Chondrocyte (in vitro differentiated cells): ENCODE data around the gene ZNF485. TPM values are rescaled to one million over a fixed set of nuclear protein-coding genes. Genes with fewer than 3 reads are reported as not detected.

Source experiments
- DNase-seq: peaks from one replicate; pipeline ENCODE4 v3.0.0; 2021; ENCODE audit warnings: mixed read lengths, low spot score
- H3K27ac Mint-ChIP-seq: one replicate; pipeline ENCODE4 v1.8.0; 2021; ENCODE audit warnings: mild to moderate bottlenecking, moderate library complexity, mixed read lengths; ENCODE audit not compliant: unreplicated experiment
- H3K27me3 Mint-ChIP-seq: 2 replicates; pipeline ENCODE4 v1.8.0; 2021; ENCODE audit warnings: low read depth, mixed read lengths
- H3K36me3 Mint-ChIP-seq: 2 replicates; pipeline ENCODE4 v1.8.0; 2021; ENCODE audit warnings: low read depth, mixed read lengths
- H3K4me1 Mint-ChIP-seq: 2 replicates; pipeline ENCODE4 v1.8.0; 2021; ENCODE audit warnings: low read depth, mild to moderate bottlenecking, mixed read lengths
- H3K4me3 Mint-ChIP-seq: one replicate; pipeline ENCODE4 v1.8.0; 2021; ENCODE audit warnings: mild to moderate bottlenecking, moderate library complexity, mixed read lengths; ENCODE audit not compliant: unreplicated experiment
- H3K9me3 Mint-ChIP-seq: 2 replicates; pipeline ENCODE4 v1.8.0; 2021; ENCODE audit warnings: low read depth, mixed read lengths
- total RNA-seq: library from RNA; stranded (reverse); gene quantifications from 3 replicates; pipeline ENCODE4 v1.2.1, GENCODE V29; 2021
- TF ChIP-seq, protein P1 (sequence below): fragments of 200-600 bp; sonication (generic); IDR thresholded peaks from 2 replicates; pipeline ENCODE4 v1.5.0; 2021; ENCODE audit warnings: antibody characterized with exemption, mild to moderate bottlenecking, moderate library complexity

The ZNF485 gene
- total RNA-seq, 1 donor from 2014 or later = 1.9 TPM

DNA sequence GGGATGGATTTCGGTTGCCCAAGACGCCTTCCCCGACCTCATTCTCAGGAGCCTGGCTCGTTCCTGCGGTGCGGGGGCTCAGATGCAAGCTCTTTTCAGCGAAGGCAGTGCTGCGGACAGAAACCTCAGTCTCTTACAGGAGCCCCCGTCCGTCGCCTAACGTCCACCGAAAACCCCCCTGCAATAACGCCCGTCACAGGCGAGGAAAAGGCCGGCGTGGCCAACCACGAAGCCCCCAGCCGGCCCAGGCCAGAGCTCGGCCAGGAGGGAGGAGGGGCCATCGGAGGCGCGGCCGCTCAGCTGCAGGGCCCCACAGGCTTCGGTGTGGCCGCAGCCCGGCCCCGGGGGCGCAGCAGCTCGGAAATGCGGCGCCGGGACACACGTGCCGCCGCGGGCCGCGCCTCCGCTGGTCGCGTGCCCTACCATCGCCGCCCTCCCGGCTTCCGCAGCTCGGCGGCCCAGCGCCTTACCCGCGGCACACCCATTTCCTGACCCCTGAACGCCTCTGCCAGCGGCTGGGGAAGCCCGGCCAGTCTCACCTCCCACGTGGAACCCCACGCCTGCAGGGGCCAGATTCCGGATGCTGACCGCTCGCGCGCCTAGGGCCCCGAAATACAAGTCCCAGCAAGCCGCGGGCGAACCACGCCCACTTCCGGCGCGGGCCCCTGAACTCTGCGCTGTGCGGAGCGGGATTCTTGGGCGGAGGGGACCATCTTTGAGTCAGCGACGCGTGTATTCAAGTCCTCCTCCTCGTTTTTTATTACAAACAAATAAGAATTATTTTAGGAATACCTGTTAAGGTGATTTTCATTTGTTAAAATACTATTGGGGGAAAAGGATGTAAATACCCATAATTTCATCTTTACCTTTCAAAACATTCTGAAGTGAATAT is 32.0 kb upstream of the ZNF485 start, which contains the start of gene ZNF239:
Gene ZNF239, minus strand, starts transcription at position 616 of the 892 bp plus-strand sequence. CDS start 16,537 bp downstream, outside the sequence.
- Mint-ChIP-seq H3K27me3 (no peaks in the 10 kb centered on the region), H3K4me1 (peaks cover 20% of the 10 kb centered on the region), H3K9me3 (no peaks in the 10 kb centered on the region), H3K27ac (peak within 1 kb of the TSS; percentile 90), H3K4me3 (peak within 1 kb of the TSS; percentile 83), H3K36me3 (peaks cover 3% of the 10 kb centered on the region)
- TF ChIP-seq, protein P1, sequence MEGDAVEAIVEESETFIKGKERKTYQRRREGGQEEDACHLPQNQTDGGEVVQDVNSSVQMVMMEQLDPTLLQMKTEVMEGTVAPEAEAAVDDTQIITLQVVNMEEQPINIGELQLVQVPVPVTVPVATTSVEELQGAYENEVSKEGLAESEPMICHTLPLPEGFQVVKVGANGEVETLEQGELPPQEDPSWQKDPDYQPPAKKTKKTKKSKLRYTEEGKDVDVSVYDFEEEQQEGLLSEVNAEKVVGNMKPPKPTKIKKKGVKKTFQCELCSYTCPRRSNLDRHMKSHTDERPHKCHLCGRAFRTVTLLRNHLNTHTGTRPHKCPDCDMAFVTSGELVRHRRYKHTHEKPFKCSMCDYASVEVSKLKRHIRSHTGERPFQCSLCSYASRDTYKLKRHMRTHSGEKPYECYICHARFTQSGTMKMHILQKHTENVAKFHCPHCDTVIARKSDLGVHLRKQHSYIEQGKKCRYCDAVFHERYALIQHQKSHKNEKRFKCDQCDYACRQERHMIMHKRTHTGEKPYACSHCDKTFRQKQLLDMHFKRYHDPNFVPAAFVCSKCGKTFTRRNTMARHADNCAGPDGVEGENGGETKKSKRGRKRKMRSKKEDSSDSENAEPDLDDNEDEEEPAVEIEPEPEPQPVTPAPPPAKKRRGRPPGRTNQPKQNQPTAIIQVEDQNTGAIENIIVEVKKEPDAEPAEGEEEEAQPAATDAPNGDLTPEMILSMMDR = no peak
- peak; percentile 95 for DNase-seq

- peaks cover 3% of the 10 kb centered on the region for H3K36me3 Mint-ChIP-seq
- peaks cover 6% of the 10 kb centered on the region for H3K27me3 Mint-ChIP-seq
- peak overlapping the region; percentile 83 for H3K4me3 Mint-ChIP-seq
- H3K9me3 Mint-ChIP-seq = no peaks in the 10 kb centered on the region
- TF ChIP-seq, protein P1 = no peak
- H3K27ac Mint-ChIP-seq = no peak overlapping the region
- H3K4me1 Mint-ChIP-seq = peaks cover 20% of the 10 kb centered on the region
- no peak for DNase-seq
These were observed 31.3 kb upstream of the ZNF485 start for GRCh38 chr10:43574906-43575305.

DNA sequence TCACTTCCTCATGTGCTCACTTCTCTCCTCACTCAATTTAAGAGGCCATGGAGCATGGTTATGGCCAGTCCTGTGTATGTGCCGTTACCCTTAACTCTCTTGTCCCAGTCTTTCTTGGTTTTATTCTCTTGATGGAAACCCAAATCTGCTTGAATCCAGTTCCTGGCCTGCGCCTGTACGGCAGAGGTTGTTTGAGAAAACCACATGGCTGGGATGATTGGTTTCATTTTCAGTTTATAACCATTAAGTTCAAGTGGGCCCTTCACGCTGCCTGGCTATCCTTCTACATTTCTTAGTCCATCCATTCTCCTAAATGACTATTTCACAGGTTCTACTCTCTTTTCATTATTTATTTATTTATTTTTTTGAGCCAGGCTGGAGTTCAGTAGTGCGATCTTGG is 30.2 kb upstream of the ZNF485 start:
- no peaks in the 10 kb centered on the region for H3K9me3 Mint-ChIP-seq
- no peak overlapping the region for H3K4me3 Mint-ChIP-seq

DNA sequence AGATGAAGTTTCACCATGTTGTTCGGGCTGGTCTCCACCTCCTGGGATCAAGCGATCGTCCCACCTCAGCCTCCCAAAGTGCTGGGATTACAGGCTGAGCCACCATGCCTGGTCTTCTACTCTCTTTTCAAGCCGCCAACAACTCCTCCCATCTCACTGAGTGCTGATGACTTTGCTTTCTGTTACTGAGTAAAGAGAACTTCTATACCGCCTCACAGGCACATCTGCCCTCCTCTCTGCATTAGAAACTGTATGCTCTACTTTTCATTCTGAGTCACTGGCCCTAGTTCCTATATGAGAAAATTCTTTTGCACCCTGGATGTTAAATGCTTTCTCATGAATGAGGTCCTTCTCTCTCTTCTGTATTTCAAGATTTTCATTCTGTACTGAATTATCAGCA is 29.7 kb upstream of the ZNF485 start:
- Mint-ChIP-seq H3K4me1 (peaks cover 20% of the 10 kb centered on the region), H3K4me3 (no peak overlapping the region), H3K27me3 (peaks cover 18% of the 10 kb centered on the region), H3K36me3 (peaks cover 1% of the 10 kb centered on the region), H3K27ac (no peak overlapping the region), H3K9me3 (no peaks in the 10 kb centered on the region)
- TF ChIP-seq, protein P1 = no peak
- no peak for DNase-seq

More for the DNA sequence above, 30.2 kb upstream of the ZNF485 start:
- no peak overlapping the region for H3K27ac Mint-ChIP-seq
- TF ChIP-seq, protein P1 = no peak
- peaks cover 14% of the 10 kb centered on the region for H3K27me3 Mint-ChIP-seq
- H3K36me3 Mint-ChIP-seq = no peaks in the 10 kb centered on the region
- DNase-seq = no peak
- peaks cover 20% of the 10 kb centered on the region for H3K4me1 Mint-ChIP-seq

GRCh38 chr10:43584051-43584450 is 22.2 kb upstream of the ZNF485 start:
- Mint-ChIP-seq H3K36me3 (peaks cover 1% of the 10 kb centered on the region), H3K27ac (no peak overlapping the region), H3K4me1 (no peaks in the 10 kb centered on the region), H3K27me3 (peaks cover 18% of the 10 kb centered on the region), H3K9me3 (no peaks in the 10 kb centered on the region), H3K4me3 (no peak overlapping the region)
- no peak for DNase-seq
- TF ChIP-seq, protein P1 = no peak
